Liver (tissue), 9 donors: ENCODE measurements around the gene ZC3HAV1L. TPM values are rescaled to one million over a fixed set of nuclear protein-coding genes. Genes with fewer than 3 reads are reported as not detected.
A peak's percentile ranks its signal among the peaks of the same experiment; 100 is the strongest.

Experiments used
- DNase-seq: peaks from one replicate; pipeline ENCODE4 v3.0.0-alpha.2; 2017; ENCODE audit warnings: low spot score
- H3K27ac ChIP-seq, 2 donors: one replicate each; pipeline ENCODE4 v1.7.0; 2013; ENCODE audit warnings: inconsistent platforms in 2 of 2, low read length in 2 of 2, control low read depth in 1 of 2, low read depth in 1 of 2, mild to moderate bottlenecking in 1 of 2
- H3K27me3 ChIP-seq, 4 donors: one replicate each; pipeline versions ENCODE4 v1.6.1 to v1.7.0; 2013; ENCODE audit warnings: low read length in 3 of 4, inconsistent platforms in 1 of 4, mild to moderate bottlenecking in 1 of 4, moderate library complexity in 1 of 4; ENCODE audit not compliant: control insufficient read depth in 4 of 4, insufficient read depth in 4 of 4
- H3K36me3 ChIP-seq, 4 donors: one replicate each; pipeline versions ENCODE4 v1.6.1 to v1.7.0; 2013; ENCODE audit warnings: low read length in 3 of 4, mild to moderate bottlenecking in 3 of 4, low read depth in 1 of 4, moderate library complexity in 1 of 4; ENCODE audit not compliant: control insufficient read depth in 4 of 4, insufficient read depth in 3 of 4
- H3K4me1 ChIP-seq, 4 donors: one replicate each; pipeline versions ENCODE4 v1.6.1 to v1.7.0; 2013; ENCODE audit warnings: low read length in 3 of 4, mild to moderate bottlenecking in 3 of 4, moderate library complexity in 1 of 4; ENCODE audit not compliant: control insufficient read depth in 4 of 4, insufficient read depth in 4 of 4
- H3K4me3 ChIP-seq, 3 donors: one replicate each; pipeline versions ENCODE4 v1.6.1 to v1.7.0; 2013; ENCODE audit warnings: low read length in 3 of 3, control low read depth in 1 of 3, low read depth in 1 of 3, mild to moderate bottlenecking in 1 of 3
- H3K9ac ChIP-seq, 2 donors: one replicate each; pipeline ENCODE4 v1.7.0; 2013; ENCODE audit warnings: low read length in 2 of 2, mild to moderate bottlenecking in 2 of 2, moderate library complexity in 2 of 2, control low read depth in 1 of 2, low read depth in 1 of 2
- H3K9me3 ChIP-seq, 4 donors: one replicate each; pipeline versions ENCODE4 v1.6.1 to v1.7.0; 2013; ENCODE audit warnings: low read length in 3 of 4; ENCODE audit not compliant: control insufficient read depth in 4 of 4
- ATF3 ChIP-seq: IDR thresholded peaks from 2 replicates; pipeline ENCODE4 v1.6.1; 2016; ENCODE audit warnings: antibody characterized with exemption
- CTCF ChIP-seq: fragments of 150-350 bp; IDR thresholded peaks from 2 replicates; pipeline ENCODE4 v1.5.1; 2017; ENCODE audit warnings: improper control_type of control experiment, low read depth, low read length; ENCODE audit not compliant: missing input control
- EGR1 ChIP-seq, 2 donors: IDR thresholded peaks; 2 replicates each; pipeline ENCODE4 v1.6.1; 2016 to 2018; ENCODE audit warnings: antibody characterized with exemption in 2 of 2, low read depth in 2 of 2
- FOXA1 ChIP-seq: IDR thresholded peaks from 2 replicates; pipeline ENCODE4 v1.6.1; 2016; ENCODE audit warnings: antibody characterized with exemption
- FOXA2 ChIP-seq: IDR thresholded peaks from 2 replicates; pipeline ENCODE4 v1.6.1; 2016; ENCODE audit warnings: antibody characterized with exemption
- GABPA ChIP-seq, 2 donors: IDR thresholded peaks in 1 of 2; conservative IDR thresholded peaks in 1 of 2; 2 replicates each; pipeline ENCODE4 v1.6.1; 2016; ENCODE audit warnings: antibody characterized with exemption in 2 of 2, mild to moderate bottlenecking in 1 of 2, moderate library complexity in 1 of 2
- HNF4A ChIP-seq, 2 donors: conservative IDR thresholded peaks; 2 replicates each; pipeline ENCODE4 v1.6.1; 2016; ENCODE audit warnings: antibody characterized with exemption in 2 of 2, mild to moderate bottlenecking in 2 of 2
- HNF4G ChIP-seq: IDR thresholded peaks from 2 replicates; pipeline ENCODE4 v1.6.1; 2016; ENCODE audit warnings: antibody characterized with exemption
- JUND ChIP-seq, 2 donors: IDR thresholded peaks; 2 replicates each; pipeline ENCODE4 v1.6.1; 2016; ENCODE audit warnings: antibody characterized with exemption in 2 of 2
- MAX ChIP-seq: IDR thresholded peaks from 2 replicates; pipeline ENCODE4 v1.6.1; 2016; ENCODE audit warnings: antibody characterized with exemption
- NR2F2 ChIP-seq: IDR thresholded peaks from 2 replicates; pipeline ENCODE4 v1.6.1; 2016; ENCODE audit warnings: antibody characterized with exemption
- RAD21 ChIP-seq, 2 donors: IDR thresholded peaks; 2 replicates each; pipeline ENCODE4 v1.6.1; 2016; ENCODE audit warnings: antibody characterized with exemption in 2 of 2, mild to moderate bottlenecking in 2 of 2
- REST ChIP-seq: IDR thresholded peaks from 2 replicates; pipeline ENCODE4 v1.6.1; 2016; ENCODE audit warnings: antibody characterized with exemption, mild to moderate bottlenecking
- RXRA ChIP-seq, 2 donors: IDR thresholded peaks; 2 replicates each; pipeline ENCODE4 v1.6.1; 2017 to 2018; ENCODE audit warnings: antibody characterized with exemption in 2 of 2, mild to moderate bottlenecking in 1 of 2
- SP1 ChIP-seq: IDR thresholded peaks from 2 replicates; pipeline ENCODE4 v1.6.1; 2018; ENCODE audit warnings: antibody characterized with exemption, mild to moderate bottlenecking
- TAF1 ChIP-seq: conservative IDR thresholded peaks from 2 replicates; pipeline ENCODE4 v1.6.1; 2016; ENCODE audit warnings: antibody characterized with exemption, mild to moderate bottlenecking
- YY1 ChIP-seq: IDR thresholded peaks from 2 replicates; pipeline ENCODE4 v1.6.1; 2016; ENCODE audit warnings: antibody characterized with exemption, mild to moderate bottlenecking
- ZBTB33 ChIP-seq: IDR thresholded peaks from 2 replicates; pipeline ENCODE4 v1.6.1; 2016; ENCODE audit warnings: antibody characterized with exemption
- WGBS: extraction: QIAGEN DNeasy Blood & Tissue Kit; methylation state at CpG from one replicate; pipeline ENCODE4 v1.1.7; 2013; 5-methylcytosine and 5-hydroxymethylcytosine counted together
- polyA plus RNA-seq, 2 donors: library from polyadenylated mRNA; stranded (reverse) in 1 of 2; unstranded in 1 of 2; fragments of 200-250 nt in 1 of 2; fragments of >200 nt in 1 of 2; fragmentation: Nextera tagmentation in 1 of 2; extraction: Ambion mirVana in 1 of 2; gene quantifications; one replicate each; pipeline versions ENCODE4 v1.2.1 to v1.2.3, GENCODE V29; 2013 to 2015
- total RNA-seq, 2 donors: library from RNA; depleted of rRNA; stranded (reverse); fragments of >200 nt; gene quantifications; one replicate each; pipeline ENCODE4 v1.2.3, GENCODE V29; 2014
- donor health status: healthy.
- donor health status: healthy.
- donor health status: healthy.
- donor health status: healthy.
- donor health status: healthy.

Gene ZC3HAV1L
- total and polyA plus RNA-seq, 4 donors: 0.19 to 16.2 (median 1.9) TPM

GRCh38 chr7:138979226-138979979 lies 56.4 kb downstream of the ZC3HAV1L start:
- 86% methylated on average over 6 of the region's 6 CpGs for WGBS
- Histone ChIP-seq H3K9me3 (no peaks in the 10 kb centered on the region), H3K27ac (no peak overlapping the region), H3K4me1 (peaks cover 0 to 16% (median 7%) of the 10 kb centered on the region in 4 donors), H3K9ac (no peak overlapping the region), H3K27me3 (no peaks in the 10 kb centered on the region), H3K36me3 (no peaks in the 10 kb centered on the region), H3K4me3 (no peak overlapping the region)
- no peak for DNase-seq
- no peak for TF ChIP-seq ATF3
- TF ChIP-seq MAX: no peak
- TF ChIP-seq JUND (IDR thresholded peaks at IDR 0.05): no peak
- peak; percentile 2 for TF ChIP-seq CTCF
- TF ChIP-seq NR2F2: no peak
- no peak for TF ChIP-seq FOXA1
- no peak for TF ChIP-seq FOXA2
- TF ChIP-seq GABPA (IDR thresholded peaks at IDR 0.05 in 1 of 2, conservative IDR thresholded peaks at IDR 0.05 in 1 of 2): no peak
- no peak for TF ChIP-seq HNF4G

GRCh38 chr7:138978541-138979184 lies 57.2 kb downstream of the ZC3HAV1L start:
- 89% methylated on average over 6 of the region's 6 CpGs for WGBS
- H3K4me1 ChIP-seq: peaks cover 0 to 16% (median 7%) of the 10 kb centered on the region in 4 donors
- TF ChIP-seq JUND (IDR thresholded peaks at IDR 0.05) (no peak), FOXA2 (no peak), CTCF (no peak), SP1 (no peak), EGR1 (IDR thresholded peaks at IDR 0.05; ENCODE audit: low read depth in 2 of 2) (no peak), ATF3 (no peak), MAX (no peak), FOXA1 (no peak), ZBTB33 (no peak), TAF1 (no peak), RXRA (IDR thresholded peaks at IDR 0.05) (no peak), HNF4G (no peak), GABPA (IDR thresholded peaks at IDR 0.05 in 1 of 2, conservative IDR thresholded peaks at IDR 0.05 in 1 of 2) (no peak), YY1 (no peak), RAD21 (IDR thresholded peaks at IDR 0.05) (no peak), REST (no peak), HNF4A (conservative IDR thresholded peaks at IDR 0.05) (no peak), NR2F2 (no peak)
- H3K27ac ChIP-seq: no peak overlapping the region
- H3K9me3 ChIP-seq: no peaks in the 10 kb centered on the region
- no peak for DNase-seq
- no peaks in the 10 kb centered on the region for H3K36me3 ChIP-seq
- H3K27me3 ChIP-seq: no peaks in the 10 kb centered on the region
- H3K4me3 ChIP-seq: no peak overlapping the region
- H3K9ac ChIP-seq: no peak overlapping the region
